Esophagus mucosa (tissue), 1 donor: Measurements from ENCODE around the gene PEA15. TPM values are rescaled to one million over a fixed set of nuclear protein-coding genes. Genes with fewer than 3 reads are reported as not detected.

Source experiments
- ATAC-seq: fragments of 200-7000 bp; cut with Tn5 transposase; one replicate; pipeline ENCODE4 v1.9.1; 2020
- total RNA-seq: library from RNA; stranded (reverse); gene quantifications from one replicate; pipeline ENCODE4 v1.2.4, GENCODE V29; 2023
- donor health status: DM: yes; HTN: yes; CAD: no.

The PEA15 gene
- total RNA-seq, 1 donor from 2014 or later = 107 TPM

- ATAC-seq = no peak
These were observed 4.3 kb downstream of the PEA15 start for GRCh38 chr1:160209321-160210046.

- ATAC-seq = no peak
These were observed 5.4 kb downstream of the PEA15 start for GRCh38 chr1:160210561-160210960.

GRCh38 chr1:160211046-160211790, 6.0 kb downstream of the PEA15 start:
- ATAC-seq = no peak

GRCh38 chr1:160214481-160215140, 9.4 kb downstream of the PEA15 start:
- peak; percentile 81 for ATAC-seq

GRCh38 chr1:160216301-160216700, 11.1 kb downstream of the PEA15 start:
- ATAC-seq = no peak

GRCh38 chr1:160217481-160218051, 12.4 kb downstream of the PEA15 start:
- peak; percentile 88 for ATAC-seq

- ATAC-seq = no peak
These were observed 14.1 kb downstream of the PEA15 start for GRCh38 chr1:160219062-160219929.

- no peak for ATAC-seq
These were observed 15.1 kb downstream of the PEA15 start for GRCh38 chr1:160220301-160220700.

GRCh38 chr1:160221089-160221488, 15.9 kb downstream of the PEA15 start:
- ATAC-seq = no peak

- ATAC-seq = no peak
These were observed 17.4 kb downstream of the PEA15 start for GRCh38 chr1:160222546-160222945.

GRCh38 chr1:160224606-160225005, 19.4 kb downstream of the PEA15 start:
- peak; percentile 53 for ATAC-seq

- no peak for ATAC-seq
These were observed 20.2 kb downstream of the PEA15 start for GRCh38 chr1:160225345-160225744.

GRCh38 chr1:160226623-160227022, 21.4 kb downstream of the PEA15 start:
- ATAC-seq = no peak

- ATAC-seq = peak; percentile 46
These were observed 21.9 kb downstream of the PEA15 start for GRCh38 chr1:160227034-160227433.

GRCh38 chr1:160227561-160227960, 22.4 kb downstream of the PEA15 start:
- no peak for ATAC-seq

GRCh38 chr1:160228431-160228830, 23.2 kb downstream of the PEA15 start:
- no peak for ATAC-seq

GRCh38 chr1:160232911-160233310, 27.7 kb downstream of the PEA15 start:
- ATAC-seq = no peak

- no peak for ATAC-seq
These were observed 31.6 kb downstream of the PEA15 start for GRCh38 chr1:160236806-160237205.

GRCh38 chr1:160237558-160237957, 32.4 kb downstream of the PEA15 start:
- no peak for ATAC-seq

GRCh38 chr1:160238408-160238807, 33.2 kb downstream of the PEA15 start:
- ATAC-seq = no peak

- no peak for ATAC-seq
These were observed 34.6 kb downstream of the PEA15 start for GRCh38 chr1:160239582-160240299.

- ATAC-seq = no peak
These were observed 38.6 kb downstream of the PEA15 start for GRCh38 chr1:160243767-160244166.
